ENCODE data around the gene LITAF. TPM values are rescaled to one million over a fixed set of nuclear protein-coding genes. Genes with fewer than 3 reads are reported as not detected.

Gene LITAF
- total and polyA plus RNA-seq, 3 donors from 2014 or later, result 9.9 to 31.5 (median 13.6) TPM

- Histone ChIP-seq H3K4me3 (no peak overlapping the region), H3K27ac (peak overlapping the region in 1 of 2 donors; percentile 41), H3K36me3 (ENCODE audit: low read depth, missing control alignments) (no peaks in the 10 kb centered on the region), H3K4me1 (peaks cover 24% of the 10 kb centered on the region), H3K9me3 (no peaks in the 10 kb centered on the region), H3K27me3 (no peaks in the 10 kb centered on the region)
- no peak for DNase-seq
- no peak for TF ChIP-seq POLR2A (IDR thresholded peaks at IDR 0.05)
- no peak for TF ChIP-seq CTCF (IDR thresholded peaks at IDR 0.05)
- intact Hi-C loops (cut with DNase I; ENCODE audit: low total_unique reads), result no loop called here
- 86 to 89% methylated on average over 6 to 12 of the region's 12 CpGs for WGBS, 2 donors
Observed at GRCh38 chr16:11630046-11630767, 43.5 kb upstream of the LITAF start.

- Histone ChIP-seq H3K27ac (peak overlapping the region in 1 of 2 donors; percentile 41), H3K27me3 (no peaks in the 10 kb centered on the region), H3K9me3 (no peaks in the 10 kb centered on the region), H3K4me1 (peaks cover 24% of the 10 kb centered on the region), H3K36me3 (ENCODE audit: low read depth, missing control alignments) (no peaks in the 10 kb centered on the region), H3K4me3 (no peak overlapping the region)
- DNase-seq, result peak; percentile 27
- WGBS, 2 donors, result 81 to 85% methylated on average over 15 to 23 of the region's 23 CpGs
- intact Hi-C loops (cut with DNase I; ENCODE audit: low total_unique reads), result no loop called here
- TF ChIP-seq POLR2A (IDR thresholded peaks at IDR 0.05), result no peak
- TF ChIP-seq CTCF (IDR thresholded peaks at IDR 0.05), result no peak
Observed at GRCh38 chr16:11629071-11630030, 42.6 kb upstream of the LITAF start.

GRCh38 chr16:11627822-11628457, 41.2 kb upstream of the LITAF start:
- 67 to 71% methylated on average over 15 of the region's 15 CpGs for WGBS, 2 donors
- peaks cover 12% of the 10 kb centered on the region for H3K4me1 ChIP-seq
- no peaks in the 10 kb centered on the region for H3K36me3 ChIP-seq (ENCODE audit: low read depth, missing control alignments)
- H3K9me3 ChIP-seq, result no peaks in the 10 kb centered on the region
- H3K27ac ChIP-seq, result peak overlapping the region in 1 of 2 donors; percentile 2
- intact Hi-C loops (cut with DNase I; ENCODE audit: low total_unique reads), result no loop called here
- H3K27me3 ChIP-seq, result no peaks in the 10 kb centered on the region
- no peak for TF ChIP-seq POLR2A (IDR thresholded peaks at IDR 0.05)
- no peak for DNase-seq
- no peak overlapping the region for H3K4me3 ChIP-seq

GRCh38 chr16:11627292-11627663, 40.6 kb upstream of the LITAF start:
- whole genome bisulfite sequencing, 2 donors, result 89 to 97% methylated on average over 5 of the region's 5 CpGs
- Histone ChIP-seq H3K36me3 (ENCODE audit: low read depth, missing control alignments) (no peaks in the 10 kb centered on the region), H3K27me3 (no peaks in the 10 kb centered on the region), H3K9me3 (no peaks in the 10 kb centered on the region), H3K4me1 (peaks cover 6% of the 10 kb centered on the region), H3K27ac (no peak overlapping the region), H3K4me3 (no peak overlapping the region)
- intact Hi-C loops (cut with DNase I; ENCODE audit: low total_unique reads), result no loop called here
- TF ChIP-seq CTCF (IDR thresholded peaks at IDR 0.05), result no peak
- no peak for TF ChIP-seq POLR2A (IDR thresholded peaks at IDR 0.05)
- DNase-seq, result no peak

All from testis (tissue), 3 donors.